HepG2 (cell line): ENCODE measurements around the gene PRM3. TPM values are rescaled to one million over a fixed set of nuclear protein-coding genes. Genes with fewer than 3 reads are reported as not detected.

Experiments used
- EP300 ChIP-seq, 3 experiments: sonication (generic) in 1 of 3; formaldehyde crosslinking in 1 of 3; IDR thresholded peaks; 2 replicates each; pipeline versions ENCODE4 v1.5.1 to v1.6.1; 2011 to 2020; ENCODE audit warnings: low read depth in 2 of 3, low read length in 2 of 3, borderline replicate concordance in 1 of 3, improper control_type of control experiment in 1 of 3, mild to moderate bottlenecking in 1 of 3, missing genetic modification reagents in 1 of 3, moderate library complexity in 1 of 3
- GTF2F1 ChIP-seq: fragments of 150-350 bp; IDR thresholded peaks from 2 replicates; pipeline ENCODE4 v1.6.1; 2014; ENCODE audit warnings: low read length
- HNF4A ChIP-seq: sonication (generic); formaldehyde crosslinking; IDR thresholded peaks from 2 replicates; pipeline ENCODE4 v1.4.0; 2020; ENCODE audit warnings: missing genetic modification reagents
- NR2F2 ChIP-seq: IDR thresholded peaks from 2 replicates; pipeline ENCODE4 v1.6.1; 2012; ENCODE audit warnings: low read depth, inconsistent platforms, borderline replicate concordance
- PRDM10 ChIP-seq: sonication (generic); formaldehyde crosslinking; IDR thresholded peaks from 2 replicates; pipeline ENCODE4 v1.4.0; 2020; ENCODE audit warnings: low read depth, missing genetic modification reagents
- SIN3A ChIP-seq: IDR thresholded peaks from 2 replicates; pipeline ENCODE4 v1.6.1; 2011; ENCODE audit warnings: low read depth, mild to moderate bottlenecking, control low read depth, low read length, borderline replicate concordance
- SP5 ChIP-seq: IDR thresholded peaks from 2 replicates; pipeline ENCODE4 v1.6.1; 2016; ENCODE audit warnings: low read depth, borderline replicate concordance
- TFDP2 ChIP-seq: sonication (generic); formaldehyde crosslinking; IDR thresholded peaks from 2 replicates; pipeline ENCODE4 v1.4.0; 2020; ENCODE audit warnings: missing genetic modification reagents
- ZNF274 ChIP-seq: sonication (generic); formaldehyde crosslinking; IDR thresholded peaks from 2 replicates; pipeline ENCODE4 v1.5.1; 2020; ENCODE audit warnings: mild to moderate bottlenecking, missing genetic modification reagents
- ZNF503 ChIP-seq: sonication (generic); formaldehyde crosslinking; IDR thresholded peaks from 2 replicates; pipeline ENCODE4 v1.4.0; 2020; ENCODE audit warnings: missing genetic modification reagents
- ZNF574 ChIP-seq: sonication (generic); formaldehyde crosslinking; IDR thresholded peaks from 2 replicates; pipeline ENCODE4 v1.4.0; 2020; ENCODE audit warnings: missing genetic modification reagents
- ZNF609 ChIP-seq: sonication (generic); formaldehyde crosslinking; IDR thresholded peaks from 2 replicates; pipeline ENCODE4 v1.4.0; 2020; ENCODE audit warnings: mild to moderate bottlenecking, missing genetic modification reagents, borderline replicate concordance
- polyA plus RNA-seq, 8 experiments: library from polyadenylated mRNA; depleted of rRNA in 3 of 8; stranded (reverse) in 7 of 8; unstranded in 1 of 8; fragments of >200 nt; fragmentation: Illumina TruSeq in 4 of 8; extraction: Trizol in 4 of 8; gene quantifications; 2 replicates each; pipeline versions ENCODE4 v1.2.1 to v1.2.3, GENCODE V29; 2011 to 2016; ENCODE audit warnings: low read depth in 4 of 8, missing spikeins in 1 of 8, mixed read lengths in 1 of 8; ENCODE audit not compliant: insufficient read depth in 1 of 8
- total RNA-seq, 5 experiments: library from RNA; depleted of rRNA; stranded (reverse); fragments of >200 nt; fragmentation: Illumina TruSeq; extraction: Trizol; gene quantifications; 2 replicates each; pipeline ENCODE4 v1.2.3, GENCODE V29; 2016; ENCODE audit warnings: low read depth in 1 of 5

The PRM3 gene
- total and polyA plus RNA-seq, 2 of the 13 experiments (the other 11 are each of a cell fraction or from before 2014, with no cell fraction given) = not detected

- TF ChIP-seq TFDP2 (peak; percentile 67), SP5 (CRISPR knock-in tag) (peak; percentile 62), ZNF574 (peak; percentile 55; the same call in 1 of the 2 replicates), GTF2F1 (no peak), ZNF609 (CRISPR knock-in tag) (peak; percentile 70), PRDM10 (CRISPR knock-in tag) (no peak), HNF4A (CRISPR knock-in tag) (peak; percentile 64), ZNF274 (CRISPR knock-in tag) (no peak), SIN3A (no peak), NR2F2 (0 out of 2 replicates have a peak, but pooled peaks have one; percentile 38), EP300 (IDR thresholded peaks at IDR 0.05; ENCODE audit: low read depth in 2 of 2, low read length in 2 of 2) (0 out of 4 replicates have a peak, but pooled peaks of 1 of the 2 experiments have one; percentile 11), EP300 (CRISPR knock-in tag; IDR thresholded peaks at IDR 0.05; ENCODE audit: borderline replicate concordance) (no peak), ZNF503 (0 out of 2 replicates have a peak, but pooled peaks have one; percentile 41)
These were observed 49.1 kb downstream of the PRM3 start (continued) for GRCh38 chr16:11224096-11224893.
